Chondrocyte (in vitro differentiated cells): Measurements from ENCODE around the gene B3GNT2. TPM values are rescaled to one million over a fixed set of nuclear protein-coding genes. Genes with fewer than 3 reads are reported as not detected.
A peak's percentile ranks its signal among the peaks of the same experiment; 100 is the strongest.
"Not testable (repeated sequence)": the region's sequence is repeated elsewhere in the genome, so short reads cannot be mapped to it uniquely, and the experiment has no call there.

Experiments used
- DNase-seq: peaks from one replicate; pipeline ENCODE4 v3.0.0; 2021; ENCODE audit warnings: mixed read lengths, low spot score
- H3K27ac Mint-ChIP-seq: one replicate; pipeline ENCODE4 v1.8.0; 2021; ENCODE audit warnings: mild to moderate bottlenecking, moderate library complexity, mixed read lengths; ENCODE audit not compliant: unreplicated experiment
- H3K27me3 Mint-ChIP-seq: 2 replicates; pipeline ENCODE4 v1.8.0; 2021; ENCODE audit warnings: low read depth, mixed read lengths
- H3K36me3 Mint-ChIP-seq: 2 replicates; pipeline ENCODE4 v1.8.0; 2021; ENCODE audit warnings: low read depth, mixed read lengths
- H3K4me1 Mint-ChIP-seq: 2 replicates; pipeline ENCODE4 v1.8.0; 2021; ENCODE audit warnings: low read depth, mild to moderate bottlenecking, mixed read lengths
- H3K4me3 Mint-ChIP-seq: one replicate; pipeline ENCODE4 v1.8.0; 2021; ENCODE audit warnings: mild to moderate bottlenecking, moderate library complexity, mixed read lengths; ENCODE audit not compliant: unreplicated experiment
- H3K9me3 Mint-ChIP-seq: 2 replicates; pipeline ENCODE4 v1.8.0; 2021; ENCODE audit warnings: low read depth, mixed read lengths
- CTCF ChIP-seq: fragments of 200-600 bp; sonication (generic); IDR thresholded peaks from 2 replicates; pipeline ENCODE4 v1.5.0; 2021; ENCODE audit warnings: antibody characterized with exemption, mild to moderate bottlenecking, moderate library complexity
- total RNA-seq: library from RNA; stranded (reverse); gene quantifications from 3 replicates; pipeline ENCODE4 v1.2.1, GENCODE V29; 2021

The B3GNT2 gene
- total RNA-seq, 1 donor from 2014 or later = 22.4 TPM

GRCh38 chr2:62194558-62195420, 1.1 kb upstream of the B3GNT2 start:
- Mint-ChIP-seq H3K9me3 (no peaks in the 10 kb centered on the region), H3K4me3 (peak overlapping the region; percentile 67), H3K27me3 (no peaks in the 10 kb centered on the region), H3K36me3 (peaks cover 2% of the 10 kb centered on the region), H3K27ac (no peak overlapping the region), H3K4me1 (peaks cover 22% of the 10 kb centered on the region)
- no peak for TF ChIP-seq CTCF
- no peak for DNase-seq

GRCh38 chr2:62196278-62196901, 475 bp downstream of the B3GNT2 start:
- Mint-ChIP-seq H3K27ac (peak overlapping the region; percentile 82), H3K27me3 (no peaks in the 10 kb centered on the region), H3K9me3 (no peaks in the 10 kb centered on the region), H3K4me3 (peak overlapping the region; percentile 84), H3K4me1 (peaks cover 38% of the 10 kb centered on the region), H3K36me3 (no peaks in the 10 kb centered on the region)
- TF ChIP-seq CTCF = peak; percentile 33
- DNase-seq = no peak

- peaks cover 47% of the 10 kb centered on the region for H3K4me1 Mint-ChIP-seq
- peaks cover 2% of the 10 kb centered on the region for H3K36me3 Mint-ChIP-seq
- peak overlapping the region; percentile 47 for H3K27ac Mint-ChIP-seq
- no peaks in the 10 kb centered on the region for H3K27me3 Mint-ChIP-seq
- peak; percentile 59 for TF ChIP-seq CTCF
- peak overlapping the region; percentile 84 for H3K4me3 Mint-ChIP-seq
- H3K9me3 Mint-ChIP-seq = no peaks in the 10 kb centered on the region
- no peak for DNase-seq
Measured at GRCh38 chr2:62197011-62197924, 1.4 kb downstream of the B3GNT2 start.

- Mint-ChIP-seq H3K9me3 (no peaks in the 10 kb centered on the region), H3K36me3 (peaks cover 3% of the 10 kb centered on the region), H3K27ac (no peak overlapping the region), H3K4me1 (peaks cover 54% of the 10 kb centered on the region), H3K27me3 (no peaks in the 10 kb centered on the region), H3K4me3 (peak overlapping the region; percentile 84)
- TF ChIP-seq CTCF = no peak
- no peak for DNase-seq
Measured at GRCh38 chr2:62197925-62198633, 2.2 kb downstream of the B3GNT2 start.

- H3K27me3 Mint-ChIP-seq, DNase-seq, H3K27ac Mint-ChIP-seq, H3K4me3 Mint-ChIP-seq, H3K9me3 Mint-ChIP-seq, H3K36me3 Mint-ChIP-seq: not testable (repeated sequence)
- H3K4me1 Mint-ChIP-seq = peaks cover 58% of the 10 kb centered on the region
Measured at GRCh38 chr2:62198854-62199253, 2.9 kb downstream of the B3GNT2 start.
